HepG2 (cell line): ENCODE measurements around the gene NOCT. TPM values are rescaled to one million over a fixed set of nuclear protein-coding genes. Genes with fewer than 3 reads are reported as not detected.

ENCODE experiments used
- DR1 ChIP-seq: sonication (generic); formaldehyde crosslinking; IDR thresholded peaks from 2 replicates; pipeline ENCODE4 v1.8.0; 2021; ENCODE audit warnings: mild to moderate bottlenecking, missing genetic modification reagents, inconsistent platforms
- POLR2AphosphoS5 ChIP-seq: IDR thresholded peaks from 2 replicates; pipeline ENCODE4 v1.6.1; 2012; ENCODE audit warnings: low read depth, low read length
- TOE1 ChIP-seq: sonication (generic); formaldehyde crosslinking; IDR thresholded peaks from 2 replicates; pipeline ENCODE4 v1.4.0; 2020; ENCODE audit warnings: mild to moderate bottlenecking, missing genetic modification reagents
- ZNF687 ChIP-seq: sonication (generic); formaldehyde crosslinking; IDR thresholded peaks from 2 replicates; pipeline ENCODE4 v1.5.1; 2020; ENCODE audit warnings: mild to moderate bottlenecking, missing genetic modification reagents, moderate library complexity
- polyA plus RNA-seq, 8 experiments: library from polyadenylated mRNA; depleted of rRNA in 3 of 8; stranded (reverse) in 7 of 8; unstranded in 1 of 8; fragments of >200 nt; fragmentation: Illumina TruSeq in 4 of 8; extraction: Trizol in 4 of 8; gene quantifications; 2 replicates each; pipeline versions ENCODE4 v1.2.1 to v1.2.3, GENCODE V29; 2011 to 2016; ENCODE audit warnings: low read depth in 4 of 8, missing spikeins in 1 of 8, mixed read lengths in 1 of 8; ENCODE audit not compliant: insufficient read depth in 1 of 8
- total RNA-seq, 5 experiments: library from RNA; depleted of rRNA; stranded (reverse); fragments of >200 nt; fragmentation: Illumina TruSeq; extraction: Trizol; gene quantifications; 2 replicates each; pipeline ENCODE4 v1.2.3, GENCODE V29; 2016; ENCODE audit warnings: low read depth in 1 of 5
- TF ChIP-seq, protein P1 (sequence below): sonication (generic); formaldehyde crosslinking; IDR thresholded peaks from 2 replicates; pipeline ENCODE4 v1.5.0; 2020; ENCODE audit warnings: mild to moderate bottlenecking, missing genetic modification reagents, moderate library complexity
- TF ChIP-seq, protein P2 (sequence below), 2 experiments: sonication (generic) in 1 of 2; formaldehyde crosslinking in 1 of 2; IDR thresholded peaks; 2 replicates each; pipeline versions ENCODE4 v1.4.0 to v1.6.1; 2016 to 2020; ENCODE audit warnings: borderline replicate concordance in 1 of 2, low read depth in 1 of 2, mild to moderate bottlenecking in 1 of 2, missing genetic modification reagents in 1 of 2
- TF ChIP-seq, protein P3 (sequence below): sonication (generic); formaldehyde crosslinking; IDR thresholded peaks from 2 replicates; pipeline ENCODE4 v1.5.0; 2020; ENCODE audit warnings: mild to moderate bottlenecking, missing genetic modification reagents, borderline replicate concordance

NOCT gene
- total and polyA plus RNA-seq, 2 of the 13 experiments (the other 11 are each of a cell fraction or from before 2014, with no cell fraction given), result 3.6 to 13.1 TPM

GRCh38 chr4:139015948-139016471 is 429 bp downstream of the NOCT start (continued):
- TF ChIP-seq, protein P1, sequence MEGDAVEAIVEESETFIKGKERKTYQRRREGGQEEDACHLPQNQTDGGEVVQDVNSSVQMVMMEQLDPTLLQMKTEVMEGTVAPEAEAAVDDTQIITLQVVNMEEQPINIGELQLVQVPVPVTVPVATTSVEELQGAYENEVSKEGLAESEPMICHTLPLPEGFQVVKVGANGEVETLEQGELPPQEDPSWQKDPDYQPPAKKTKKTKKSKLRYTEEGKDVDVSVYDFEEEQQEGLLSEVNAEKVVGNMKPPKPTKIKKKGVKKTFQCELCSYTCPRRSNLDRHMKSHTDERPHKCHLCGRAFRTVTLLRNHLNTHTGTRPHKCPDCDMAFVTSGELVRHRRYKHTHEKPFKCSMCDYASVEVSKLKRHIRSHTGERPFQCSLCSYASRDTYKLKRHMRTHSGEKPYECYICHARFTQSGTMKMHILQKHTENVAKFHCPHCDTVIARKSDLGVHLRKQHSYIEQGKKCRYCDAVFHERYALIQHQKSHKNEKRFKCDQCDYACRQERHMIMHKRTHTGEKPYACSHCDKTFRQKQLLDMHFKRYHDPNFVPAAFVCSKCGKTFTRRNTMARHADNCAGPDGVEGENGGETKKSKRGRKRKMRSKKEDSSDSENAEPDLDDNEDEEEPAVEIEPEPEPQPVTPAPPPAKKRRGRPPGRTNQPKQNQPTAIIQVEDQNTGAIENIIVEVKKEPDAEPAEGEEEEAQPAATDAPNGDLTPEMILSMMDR, result peak; percentile 34; the same call in 1 of the 2 replicates
- TF ChIP-seq, protein P2, sequence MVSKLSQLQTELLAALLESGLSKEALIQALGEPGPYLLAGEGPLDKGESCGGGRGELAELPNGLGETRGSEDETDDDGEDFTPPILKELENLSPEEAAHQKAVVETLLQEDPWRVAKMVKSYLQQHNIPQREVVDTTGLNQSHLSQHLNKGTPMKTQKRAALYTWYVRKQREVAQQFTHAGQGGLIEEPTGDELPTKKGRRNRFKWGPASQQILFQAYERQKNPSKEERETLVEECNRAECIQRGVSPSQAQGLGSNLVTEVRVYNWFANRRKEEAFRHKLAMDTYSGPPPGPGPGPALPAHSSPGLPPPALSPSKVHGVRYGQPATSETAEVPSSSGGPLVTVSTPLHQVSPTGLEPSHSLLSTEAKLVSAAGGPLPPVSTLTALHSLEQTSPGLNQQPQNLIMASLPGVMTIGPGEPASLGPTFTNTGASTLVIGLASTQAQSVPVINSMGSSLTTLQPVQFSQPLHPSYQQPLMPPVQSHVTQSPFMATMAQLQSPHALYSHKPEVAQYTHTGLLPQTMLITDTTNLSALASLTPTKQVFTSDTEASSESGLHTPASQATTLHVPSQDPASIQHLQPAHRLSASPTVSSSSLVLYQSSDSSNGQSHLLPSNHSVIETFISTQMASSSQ (IDR thresholded peaks at IDR 0.05; ENCODE audit: low read depth), result no peak
- TF ChIP-seq, protein P2 (CRISPR knock-in tag; IDR thresholded peaks at IDR 0.05; ENCODE audit: borderline replicate concordance), result 0 out of 2 replicates have a peak, but pooled peaks have one; percentile 6
- TF ChIP-seq TOE1 (CRISPR knock-in tag), result no peak
- no peak for TF ChIP-seq DR1 (CRISPR knock-in tag)
- TF ChIP-seq, protein P3, sequence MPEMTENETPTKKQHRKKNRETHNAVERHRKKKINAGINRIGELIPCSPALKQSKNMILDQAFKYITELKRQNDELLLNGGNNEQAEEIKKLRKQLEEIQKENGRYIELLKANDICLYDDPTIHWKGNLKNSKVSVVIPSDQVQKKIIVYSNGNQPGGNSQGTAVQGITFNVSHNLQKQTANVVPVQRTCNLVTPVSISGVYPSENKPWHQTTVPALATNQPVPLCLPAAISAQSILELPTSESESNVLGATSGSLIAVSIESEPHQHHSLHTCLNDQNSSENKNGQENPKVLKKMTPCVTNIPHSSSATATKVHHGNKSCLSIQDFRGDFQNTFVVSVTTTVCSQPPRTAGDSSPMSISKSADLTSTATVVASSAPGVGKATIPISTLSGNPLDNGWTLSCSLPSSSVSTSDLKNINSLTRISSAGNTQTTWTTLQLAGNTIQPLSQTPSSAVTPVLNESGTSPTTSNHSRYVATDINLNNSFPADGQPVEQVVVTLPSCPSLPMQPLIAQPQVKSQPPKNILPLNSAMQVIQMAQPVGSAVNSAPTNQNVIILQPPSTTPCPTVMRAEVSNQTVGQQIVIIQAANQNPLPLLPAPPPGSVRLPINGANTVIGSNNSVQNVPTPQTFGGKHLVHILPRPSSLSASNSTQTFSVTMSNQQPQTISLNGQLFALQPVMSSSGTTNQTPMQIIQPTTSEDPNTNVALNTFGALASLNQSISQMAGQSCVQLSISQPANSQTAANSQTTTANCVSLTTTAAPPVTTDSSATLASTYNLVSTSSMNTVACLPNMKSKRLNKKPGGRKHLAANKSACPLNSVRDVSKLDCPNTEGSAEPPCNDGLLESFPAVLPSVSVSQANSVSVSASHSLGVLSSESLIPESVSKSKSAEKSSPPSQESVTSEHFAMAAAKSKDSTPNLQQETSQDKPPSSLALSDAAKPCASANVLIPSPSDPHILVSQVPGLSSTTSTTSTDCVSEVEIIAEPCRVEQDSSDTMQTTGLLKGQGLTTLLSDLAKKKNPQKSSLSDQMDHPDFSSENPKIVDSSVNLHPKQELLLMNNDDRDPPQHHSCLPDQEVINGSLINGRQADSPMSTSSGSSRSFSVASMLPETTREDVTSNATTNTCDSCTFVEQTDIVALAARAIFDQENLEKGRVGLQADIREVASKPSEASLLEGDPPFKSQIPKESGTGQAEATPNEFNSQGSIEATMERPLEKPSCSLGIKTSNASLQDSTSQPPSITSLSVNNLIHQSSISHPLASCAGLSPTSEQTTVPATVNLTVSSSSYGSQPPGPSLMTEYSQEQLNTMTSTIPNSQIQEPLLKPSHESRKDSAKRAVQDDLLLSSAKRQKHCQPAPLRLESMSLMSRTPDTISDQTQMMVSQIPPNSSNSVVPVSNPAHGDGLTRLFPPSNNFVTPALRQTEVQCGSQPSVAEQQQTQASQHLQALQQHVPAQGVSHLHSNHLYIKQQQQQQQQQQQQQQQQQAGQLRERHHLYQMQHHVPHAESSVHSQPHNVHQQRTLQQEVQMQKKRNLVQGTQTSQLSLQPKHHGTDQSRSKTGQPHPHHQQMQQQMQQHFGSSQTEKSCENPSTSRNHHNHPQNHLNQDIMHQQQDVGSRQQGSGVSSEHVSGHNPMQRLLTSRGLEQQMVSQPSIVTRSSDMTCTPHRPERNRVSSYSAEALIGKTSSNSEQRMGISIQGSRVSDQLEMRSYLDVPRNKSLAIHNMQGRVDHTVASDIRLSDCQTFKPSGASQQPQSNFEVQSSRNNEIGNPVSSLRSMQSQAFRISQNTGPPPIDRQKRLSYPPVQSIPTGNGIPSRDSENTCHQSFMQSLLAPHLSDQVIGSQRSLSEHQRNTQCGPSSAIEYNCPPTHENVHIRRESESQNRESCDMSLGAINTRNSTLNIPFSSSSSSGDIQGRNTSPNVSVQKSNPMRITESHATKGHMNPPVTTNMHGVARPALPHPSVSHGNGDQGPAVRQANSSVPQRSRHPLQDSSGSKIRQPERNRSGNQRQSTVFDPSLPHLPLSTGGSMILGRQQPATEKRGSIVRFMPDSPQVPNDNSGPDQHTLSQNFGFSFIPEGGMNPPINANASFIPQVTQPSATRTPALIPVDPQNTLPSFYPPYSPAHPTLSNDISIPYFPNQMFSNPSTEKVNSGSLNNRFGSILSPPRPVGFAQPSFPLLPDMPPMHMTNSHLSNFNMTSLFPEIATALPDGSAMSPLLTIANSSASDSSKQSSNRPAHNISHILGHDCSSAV (CRISPR knock-in tag), result no peak
- TF ChIP-seq ZNF687 (CRISPR knock-in tag), result 0 out of 2 replicates have a peak, but pooled peaks have one; percentile 60
- TF ChIP-seq POLR2AphosphoS5, result no peak
